HepG2 (cell line): Measurements from ENCODE around the gene HYAL2. TPM values are rescaled to one million over a fixed set of nuclear protein-coding genes. Genes with fewer than 3 reads are reported as not detected.
A peak's percentile ranks its signal among the peaks of the same experiment; 100 is the strongest.

Experiments used
- ATF3 ChIP-seq: sonication (generic); formaldehyde crosslinking; IDR thresholded peaks from 2 replicates; pipeline ENCODE4 v1.4.0; 2020; ENCODE audit warnings: missing genetic modification reagents
- CBX2 ChIP-seq, 2 experiments: fragments of 200-600 bp in 1 of 2; sonication (generic); formaldehyde crosslinking in 1 of 2; IDR thresholded peaks; 2 replicates each; pipeline versions ENCODE4 v1.7.0 to v1.8.1; 2018 to 2022; ENCODE audit warnings: low read depth in 2 of 2, low read length in 1 of 2, mild to moderate bottlenecking in 1 of 2, missing genetic modification reagents in 1 of 2
- CREB1 ChIP-seq, 2 experiments: fragments of 450-650 bp in 1 of 2; IDR thresholded peaks; 2 replicates each; pipeline ENCODE4 v1.6.1; 2016 to 2017; ENCODE audit warnings: control low read depth in 1 of 2, mild to moderate bottlenecking in 1 of 2, missing compliant biosample characterization in 1 of 2, missing genetic modification characterization in 1 of 2
- DMAP1 ChIP-seq: IDR thresholded peaks from 2 replicates; pipeline ENCODE4 v1.6.1; 2016
- ETV6 ChIP-seq: sonication (generic); formaldehyde crosslinking; conservative IDR thresholded peaks from 2 replicates; pipeline ENCODE4 v1.4.0; 2020; ENCODE audit warnings: missing genetic modification reagents
- FOXJ3 ChIP-seq: sonication (generic); formaldehyde crosslinking; IDR thresholded peaks from 2 replicates; pipeline ENCODE4 v1.4.0; 2020; ENCODE audit warnings: missing genetic modification reagents, mild to moderate bottlenecking, borderline replicate concordance
- HDAC6 ChIP-seq: fragments of 200-600 bp; sonication (generic); IDR thresholded peaks from 2 replicates; pipeline ENCODE4 v1.7.0; 2017; ENCODE audit warnings: mild to moderate bottlenecking, antibody characterized with exemption, low read length, low read depth
- HMGA1 ChIP-seq: sonication (generic); formaldehyde crosslinking; conservative IDR thresholded peaks from 2 replicates; pipeline ENCODE4 v1.4.0; 2020; ENCODE audit warnings: missing genetic modification reagents
- HOXA9 ChIP-seq: sonication (generic); formaldehyde crosslinking; IDR thresholded peaks from 2 replicates; pipeline ENCODE4 v1.8.1; 2022; ENCODE audit warnings: missing genetic modification reagents, mild to moderate bottlenecking, moderate library complexity, borderline replicate concordance
- KLF11 ChIP-seq: IDR thresholded peaks from 2 replicates; pipeline ENCODE4 v1.6.1; 2016; ENCODE audit warnings: missing compliant biosample characterization
- LBX2 ChIP-seq: sonication (generic); formaldehyde crosslinking; IDR thresholded peaks from 2 replicates; pipeline ENCODE4 v1.5.0; 2020; ENCODE audit warnings: missing genetic modification reagents, mild to moderate bottlenecking, borderline replicate concordance
- MED8 ChIP-seq: sonication (generic); formaldehyde crosslinking; IDR thresholded peaks from 2 replicates; pipeline ENCODE4 v1.8.1; 2023; ENCODE audit warnings: mild to moderate bottlenecking, missing genetic modification reagents; ENCODE audit not compliant: insufficient replicate concordance
- MTA3 ChIP-seq: sonication (generic); formaldehyde crosslinking; IDR thresholded peaks from 2 replicates; pipeline ENCODE4 v1.4.0; 2020; ENCODE audit warnings: missing genetic modification reagents
- MTF1 ChIP-seq: sonication (generic); formaldehyde crosslinking; IDR thresholded peaks from 2 replicates; pipeline ENCODE4 v1.5.0; 2020; ENCODE audit warnings: missing genetic modification reagents
- NFYC ChIP-seq: IDR thresholded peaks from 2 replicates; pipeline ENCODE4 v1.6.1; 2016; ENCODE audit warnings: missing genetic modification reagents, missing compliant biosample characterization
- NR2F1 ChIP-seq, 2 experiments: fragments of 450-650 bp in 1 of 2; formaldehyde crosslinking in 1 of 2; IDR thresholded peaks; 2 replicates each; pipeline versions ENCODE4 v1.5.0 to v1.6.1; 2016 to 2020; ENCODE audit warnings: mild to moderate bottlenecking in 1 of 2, missing compliant biosample characterization in 1 of 2, missing genetic modification reagents in 1 of 2, moderate library complexity in 1 of 2
- PAX8 ChIP-seq: sonication (generic); formaldehyde crosslinking; IDR thresholded peaks from 2 replicates; pipeline ENCODE4 v1.8.0; 2022; ENCODE audit warnings: mild to moderate bottlenecking, missing genetic modification reagents, borderline replicate concordance
- PHB2 ChIP-seq: fragments of 450-650 bp; IDR thresholded peaks from 2 replicates; pipeline ENCODE4 v1.6.1; 2018; ENCODE audit not compliant: partially characterized antibody
- RBM22 ChIP-seq: fragments of 200-400 bp; formaldehyde crosslinking; optimal IDR thresholded peaks from 2 replicates; pipeline ENCODE3; 2017; ENCODE audit warnings: mild to moderate bottlenecking, low read length, moderate library complexity
- ZFP36L2 ChIP-seq: sonication (generic); formaldehyde crosslinking; IDR thresholded peaks from 2 replicates; pipeline ENCODE4 v1.4.0; 2020; ENCODE audit warnings: missing genetic modification reagents
- ZNF276 ChIP-seq: sonication (generic); formaldehyde crosslinking; IDR thresholded peaks from 2 replicates; pipeline ENCODE4 v1.4.0; 2020; ENCODE audit warnings: mild to moderate bottlenecking, low read depth, missing genetic modification reagents
- ZNF549 ChIP-seq: sonication (generic); formaldehyde crosslinking; IDR thresholded peaks from 2 replicates; pipeline ENCODE4 v1.5.0; 2020; ENCODE audit warnings: missing genetic modification reagents
- ZNF556 ChIP-seq: sonication (generic); formaldehyde crosslinking; IDR thresholded peaks from 2 replicates; pipeline ENCODE4 v1.4.0; 2020; ENCODE audit warnings: mild to moderate bottlenecking, missing genetic modification reagents, borderline replicate concordance
- ZNF570 ChIP-seq: sonication (generic); formaldehyde crosslinking; IDR thresholded peaks from 2 replicates; pipeline ENCODE4 v1.4.0; 2020; ENCODE audit warnings: mild to moderate bottlenecking, missing genetic modification reagents, borderline replicate concordance
- ZNF7 ChIP-seq: IDR thresholded peaks from 2 replicates; pipeline ENCODE4 v1.6.1; 2016; ENCODE audit warnings: missing biosample characterization, missing genetic modification reagents
- ZNF749 ChIP-seq: sonication (generic); formaldehyde crosslinking; IDR thresholded peaks from 2 replicates; pipeline ENCODE4 v1.8.0; 2022; ENCODE audit warnings: mild to moderate bottlenecking, missing genetic modification reagents, moderate library complexity, borderline replicate concordance
- ZNF75D ChIP-seq: sonication (generic); formaldehyde crosslinking; IDR thresholded peaks from 2 replicates; pipeline ENCODE4 v1.8.1; 2023; ENCODE audit warnings: missing genetic modification reagents, mild to moderate bottlenecking, borderline replicate concordance
- ZNF792 ChIP-seq: IDR thresholded peaks from 2 replicates; pipeline ENCODE4 v1.6.1; 2016
- ZSCAN21 ChIP-seq: sonication (generic); formaldehyde crosslinking; IDR thresholded peaks from 2 replicates; pipeline ENCODE4 v1.8.0; 2022; ENCODE audit warnings: mild to moderate bottlenecking, missing genetic modification reagents, moderate library complexity, borderline replicate concordance
- polyA plus RNA-seq, 8 experiments: library from polyadenylated mRNA; depleted of rRNA in 3 of 8; stranded (reverse) in 7 of 8; unstranded in 1 of 8; fragments of >200 nt; fragmentation: Illumina TruSeq in 4 of 8; extraction: Trizol in 4 of 8; gene quantifications; 2 replicates each; pipeline versions ENCODE4 v1.2.1 to v1.2.3, GENCODE V29; 2011 to 2016; ENCODE audit warnings: low read depth in 4 of 8, missing spikeins in 1 of 8, mixed read lengths in 1 of 8; ENCODE audit not compliant: insufficient read depth in 1 of 8
- total RNA-seq, 5 experiments: library from RNA; depleted of rRNA; stranded (reverse); fragments of >200 nt; fragmentation: Illumina TruSeq; extraction: Trizol; gene quantifications; 2 replicates each; pipeline ENCODE4 v1.2.3, GENCODE V29; 2016; ENCODE audit warnings: low read depth in 1 of 5

The HYAL2 gene
- total and polyA plus RNA-seq, 2 of the 13 experiments (the other 11 are each of a cell fraction or from before 2014, with no cell fraction given), result 76.2 to 102 TPM

GRCh38 chr3:50322386-50323091, at the start of gene HYAL2 (continued):
- TF ChIP-seq ATF3 (CRISPR knock-in tag), result peak; percentile 19; the same call in 1 of the 2 replicates
- no peak for TF ChIP-seq ZNF75D
- no peak for TF ChIP-seq DMAP1 (CRISPR knock-in tag)
- no peak for TF ChIP-seq MTF1 (CRISPR knock-in tag)
- no peak for TF ChIP-seq PHB2
- no peak for TF ChIP-seq HMGA1 (CRISPR knock-in tag)
- TF ChIP-seq ZNF556, result peak; percentile 59; the same call in 1 of the 2 replicates
- no peak for TF ChIP-seq ZNF549 (CRISPR knock-in tag)
- no peak for TF ChIP-seq HOXA9 (CRISPR knock-in tag)
- TF ChIP-seq ZFP36L2 (CRISPR knock-in tag), result no peak
- TF ChIP-seq ZNF749, result no peak
- no peak for TF ChIP-seq NR2F1 (CRISPR knock-in tag; IDR thresholded peaks at IDR 0.05)
- no peak for TF ChIP-seq NFYC (CRISPR knock-in tag)
- no peak for TF ChIP-seq HDAC6
- TF ChIP-seq KLF11 (CRISPR knock-in tag), result no peak
- TF ChIP-seq RBM22, result peak; percentile 59
- TF ChIP-seq MED8 (CRISPR knock-in tag), result no peak
- TF ChIP-seq ZNF276 (CRISPR knock-in tag), result no peak
- no peak for TF ChIP-seq ZNF792
- TF ChIP-seq ZNF7, result no peak
- TF ChIP-seq ZSCAN21 (CRISPR knock-in tag), result no peak
- no peak for TF ChIP-seq CREB1 (IDR thresholded peaks at IDR 0.05)
- no peak for TF ChIP-seq CREB1 (CRISPR knock-in tag; IDR thresholded peaks at IDR 0.05)
- no peak for TF ChIP-seq ZNF570
- 0 out of 2 replicates have a peak, but pooled peaks have one; percentile 27 for TF ChIP-seq PAX8 (CRISPR knock-in tag)
- no peak for TF ChIP-seq CBX2 (IDR thresholded peaks at IDR 0.05; ENCODE audit: low read depth, low read length)
- TF ChIP-seq CBX2 (CRISPR knock-in tag; IDR thresholded peaks at IDR 0.05; ENCODE audit: low read depth), result no peak
- TF ChIP-seq LBX2 (CRISPR knock-in tag), result no peak
- no peak for TF ChIP-seq ETV6 (CRISPR knock-in tag)
- no peak for TF ChIP-seq MTA3 (CRISPR knock-in tag)
- no peak for TF ChIP-seq FOXJ3 (CRISPR knock-in tag)
